CD14-positive monocyte (primary cell): ENCODE results near the gene EPB41. TPM values are rescaled to one million over a fixed set of nuclear protein-coding genes. Genes with fewer than 3 reads are reported as not detected.

Experiments
- DNase-seq, 3 donors: peaks; one replicate each; pipeline ENCODE4 v3.0.0-alpha.2; 2011 to 2022
- H2AFZ ChIP-seq: 2 replicates; pipeline ENCODE4 v1.6.0; 2012; ENCODE audit warnings: mild to moderate bottlenecking, low read depth, low read length, inconsistent platforms; ENCODE audit not compliant: insufficient read depth, poor library complexity, severe bottlenecking
- H3K27ac ChIP-seq, 2 donors: 1 replicate in 1 of 2; 2 replicates in 1 of 2; pipeline ENCODE4 v1.5.1; 2012 to 2013; ENCODE audit warnings: low read length in 2 of 2, control low read depth in 1 of 2, inconsistent platforms in 1 of 2, low read depth in 1 of 2, mild to moderate bottlenecking in 1 of 2
- H3K27me3 ChIP-seq, 2 donors: one replicate each; pipeline versions ENCODE4 v1.6.0 to v1.6.1; 2011 to 2013; ENCODE audit warnings: low read length in 2 of 2; ENCODE audit not compliant: control insufficient read depth in 2 of 2, insufficient read depth in 2 of 2
- H3K36me3 ChIP-seq, 2 donors: replicated peaks in 1 of 2; 1 replicate in 1 of 2; 2 replicates in 1 of 2; pipeline versions ENCODE4 v1.5.1 to v1.6.1; 2012 to 2013; ENCODE audit warnings: low read length in 2 of 2, control low read depth in 1 of 2, inconsistent platforms in 1 of 2, mild to moderate bottlenecking in 1 of 2; ENCODE audit not compliant: insufficient read depth in 2 of 2, control insufficient read depth in 1 of 2
- H3K4me1 ChIP-seq, 2 donors: 1 replicate in 1 of 2; 2 replicates in 1 of 2; pipeline versions ENCODE4 v1.5.1 to v1.6.1; 2012 to 2013; ENCODE audit warnings: low read length in 2 of 2, control low read depth in 1 of 2, inconsistent platforms in 1 of 2, mild to moderate bottlenecking in 1 of 2, moderate library complexity in 1 of 2; ENCODE audit not compliant: insufficient read depth in 2 of 2, control insufficient read depth in 1 of 2
- H3K4me2 ChIP-seq: replicated peaks from 2 replicates; pipeline ENCODE3; 2012; ENCODE audit warnings: low read length, moderate library complexity, mild to moderate bottlenecking; ENCODE audit not compliant: poor library complexity, severe bottlenecking; ENCODE audit errors: extremely low read depth
- H3K4me3 ChIP-seq, 3 experiments: fragments of 200-600 bp in 1 of 3; sonication (generic) in 1 of 3; replicated peaks in 1 of 3; 1 replicate in 2 of 3; 2 replicates in 1 of 3; pipeline ENCODE4 v1.5.1; 2011 to 2013; ENCODE audit warnings: low read length in 3 of 3, mild to moderate bottlenecking in 3 of 3, control low read depth in 2 of 3, low read depth in 2 of 3, inconsistent platforms in 1 of 3, moderate library complexity in 1 of 3
- H3K79me2 ChIP-seq: 2 replicates; pipeline ENCODE4 v1.6.0; 2012; ENCODE audit warnings: mild to moderate bottlenecking, control low read depth, inconsistent platforms, low read length, moderate library complexity; ENCODE audit not compliant: insufficient read depth
- H3K9ac ChIP-seq: 2 replicates; pipeline ENCODE4 v1.6.0; 2017; ENCODE audit warnings: low read length, mild to moderate bottlenecking; ENCODE audit not compliant: insufficient read depth, poor library complexity, severe bottlenecking
- H3K9me3 ChIP-seq, 2 donors: replicated peaks in 1 of 2; 1 replicate in 1 of 2; 2 replicates in 1 of 2; pipeline versions ENCODE4 v1.5.1 to v1.6.1; 2012 to 2013; ENCODE audit warnings: low read length in 2 of 2, control low read depth in 1 of 2; ENCODE audit not compliant: control insufficient read depth in 1 of 2, insufficient read depth in 1 of 2
- H4K20me1 ChIP-seq: 2 replicates; pipeline ENCODE4 v1.6.0; 2012; ENCODE audit warnings: mild to moderate bottlenecking, low read length, control low read depth, moderate library complexity; ENCODE audit not compliant: insufficient read depth
- H3K27ac Mint-ChIP-seq, 7 donors: one replicate each; pipeline ENCODE4 v1.8.0; 2020; ENCODE audit warnings: mild to moderate bottlenecking in 7 of 7, mixed read lengths in 7 of 7, moderate library complexity in 6 of 7, inconsistent platforms in 2 of 7
- H3K27me3 Mint-ChIP-seq, 3 donors: one replicate each; pipeline ENCODE4 v1.8.0; 2021 to 2022; ENCODE audit warnings: low read depth in 3 of 3, mild to moderate bottlenecking in 3 of 3, mixed read lengths in 3 of 3, moderate library complexity in 3 of 3, inconsistent platforms in 1 of 3
- H3K36me3 Mint-ChIP-seq, 2 donors: one replicate each; pipeline ENCODE4 v1.8.0; 2020; ENCODE audit warnings: mixed read lengths in 2 of 2, inconsistent platforms in 1 of 2, mild to moderate bottlenecking in 1 of 2
- H3K4me1 Mint-ChIP-seq: one replicate; pipeline ENCODE4 v1.8.0; 2020; ENCODE audit warnings: mild to moderate bottlenecking, mixed read lengths
- H3K4me3 Mint-ChIP-seq, 2 donors: one replicate each; pipeline ENCODE4 v1.8.0; 2020; ENCODE audit warnings: mild to moderate bottlenecking in 2 of 2, mixed read lengths in 2 of 2, moderate library complexity in 1 of 2
- H3K9me3 Mint-ChIP-seq, 7 donors: one replicate each; pipeline ENCODE4 v1.8.0; 2020 to 2022; ENCODE audit warnings: mixed read lengths in 7 of 7, mild to moderate bottlenecking in 6 of 7, moderate library complexity in 6 of 7, inconsistent platforms in 2 of 7
- CTCF ChIP-seq: fragments of 200-600 bp; IDR thresholded peaks from one replicate; pipeline ENCODE4 v1.8.0; 2022; ENCODE audit warnings: antibody characterized with exemption, mild to moderate bottlenecking
- WGBS: methylation state at CpG from one replicate; pipeline ENCODE4 v1.1.5; 2013; ENCODE audit warnings: missing lambda C conversion rate; ENCODE audit not compliant: insufficient coverage; 5-methylcytosine and 5-hydroxymethylcytosine counted together
- intact Hi-C, 2 donors: fragments of 100-400 bp; cut with micrococcal nuclease; formaldehyde crosslinking; loops; one replicate each; pipeline versions ENCODE4 v1.15.0 to v1.15.1; 2023
- polyA plus RNA-seq, 3 donors: library from polyadenylated mRNA; depleted of rRNA in 1 of 3; unstranded in 2 of 3; stranded (reverse) in 1 of 3; fragments of 300-500 nt in 2 of 3; fragments of >200 nt in 1 of 3; fragmentation: Illumina TruSeq in 2 of 3; gene quantifications; 1 replicate in 2 of 3; 2 replicates in 1 of 3; pipeline ENCODE4 v1.2.3, GENCODE V29; 2012 to 2021

The EPB41 gene
- polyA plus RNA-seq, 3 donors, result 11.3 to 19.4 (median 18.9) TPM

DNA sequence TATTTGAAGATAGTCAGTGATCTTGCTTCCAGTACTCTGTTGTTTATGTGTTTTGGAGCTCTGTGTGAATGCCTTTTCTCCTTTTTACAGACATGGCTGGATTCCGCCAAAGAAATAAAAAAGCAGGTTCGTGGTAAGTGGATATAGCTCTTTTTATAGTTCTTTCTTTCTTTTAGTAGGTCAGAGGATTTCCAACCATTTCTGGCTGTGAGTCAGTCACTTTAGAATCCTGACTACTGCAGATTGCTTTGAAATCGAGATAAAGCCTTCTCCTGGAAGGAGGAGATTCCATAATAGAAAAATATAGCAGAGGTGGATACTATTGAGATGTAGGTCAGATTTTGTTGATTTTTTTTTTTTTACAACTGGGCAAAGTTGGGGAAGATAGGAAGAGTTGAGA lies 97.4 kb downstream of the EPB41 start:
- no peaks in the 10 kb centered on the region for H3K9me3 Mint-ChIP-seq
- no peaks in the 10 kb centered on the region for H3K9me3 ChIP-seq
- peaks cover 7% of the 10 kb centered on the region for H3K4me1 Mint-ChIP-seq
- no CpG with 5 or more reads among the region's 3 CpGs for WGBS
- DNase-seq, result no peak
- no peaks in the 10 kb centered on the region for H3K4me1 ChIP-seq
- H3K27me3 ChIP-seq, result no peaks in the 10 kb centered on the region
- no peak overlapping the region for H3K27ac ChIP-seq
- H3K27ac Mint-ChIP-seq, result no peak overlapping the region
- no peak overlapping the region for H3K4me2 ChIP-seq
- no peaks in the 10 kb centered on the region for H4K20me1 ChIP-seq
- no peaks in the 10 kb centered on the region for H3K27me3 Mint-ChIP-seq
- no peak overlapping the region for H3K4me3 ChIP-seq
- no peaks in the 10 kb centered on the region for H3K79me2 ChIP-seq
- H3K4me3 Mint-ChIP-seq, result no peak overlapping the region
- no peak overlapping the region for H3K9ac ChIP-seq
- peaks cover 0 to 26% of the 10 kb centered on the region in 2 donors for H3K36me3 ChIP-seq
- peaks cover 36 to 53% of the 10 kb centered on the region in 2 donors for H3K36me3 Mint-ChIP-seq
- intact Hi-C loops, result no loop called here
- no peak overlapping the region for H2AFZ ChIP-seq
- TF ChIP-seq CTCF, result no peak

DNA sequence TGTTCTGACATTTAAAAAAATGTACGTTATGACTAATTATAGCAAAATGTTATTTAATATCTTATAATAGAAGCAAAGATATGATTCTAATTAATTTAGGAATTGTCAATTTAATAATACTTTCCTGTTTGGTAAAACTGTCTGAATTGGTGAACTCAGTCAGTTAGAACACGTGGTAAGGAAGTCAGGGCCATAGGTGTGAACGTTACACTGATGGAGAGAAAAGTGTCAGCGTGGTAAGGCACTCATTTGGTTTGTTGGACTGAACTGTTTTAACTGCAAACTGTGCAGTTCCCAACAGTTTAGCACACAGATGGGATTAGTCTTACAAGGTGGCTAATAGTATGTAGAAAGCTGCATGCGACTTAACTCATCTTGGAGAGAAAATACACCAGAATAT lies 102.9 kb downstream of the EPB41 start:
- Histone ChIP-seq H3K36me3 (peaks cover 15 to 62% of the 10 kb centered on the region in 2 donors), H3K4me2 (no peak overlapping the region), H3K79me2 (no peaks in the 10 kb centered on the region), H3K27me3 (no peaks in the 10 kb centered on the region), H3K9ac (no peak overlapping the region), H3K27ac (no peak overlapping the region), H3K9me3 (no peaks in the 10 kb centered on the region), H3K4me1 (no peaks in the 10 kb centered on the region), H4K20me1 (no peaks in the 10 kb centered on the region), H2AFZ (no peak overlapping the region), H3K4me3 (no peak overlapping the region)
- Mint-ChIP-seq H3K27ac (no peak overlapping the region), H3K36me3 (peaks cover 39 to 54% of the 10 kb centered on the region in 2 donors), H3K4me1 (peaks cover 7% of the 10 kb centered on the region), H3K4me3 (no peak overlapping the region), H3K27me3 (no peaks in the 10 kb centered on the region), H3K9me3 (no peaks in the 10 kb centered on the region)
- 100% methylated on average over 3 of the region's 5 CpGs for WGBS
- no peak for DNase-seq
- intact Hi-C loops, result no loop called here
- TF ChIP-seq CTCF, result no peak
